Natural killer cell (primary cell): ENCODE data around the gene ZNRF3. TPM values are rescaled to one million over a fixed set of nuclear protein-coding genes. Genes with fewer than 3 reads are reported as not detected.

Experiments
- ATAC-seq, 3 donors: fragments of 150-1000 bp in 2 of 3; fragments of 200-7000 bp in 1 of 3; cut with Tn5 transposase; 1 replicate in 1 of 3; 2 replicates in 2 of 3; pipeline ENCODE4 v1.10.0; 2021; ENCODE audit warnings: mild to moderate bottlenecking in 2 of 3, moderate library complexity in 2 of 3
- DNase-seq, 2 donors: peaks; one replicate each; pipeline versions ENCODE4 v3.0.0 to v3.0.0-alpha.2; 2013 to 2021; ENCODE audit warnings: mixed read lengths in 1 of 2
- H3K27ac ChIP-seq: one replicate; pipeline ENCODE4 v1.5.1; 2013; ENCODE audit warnings: mild to moderate bottlenecking, low read length
- H3K27me3 ChIP-seq: one replicate; pipeline ENCODE4 v1.6.1; 2013; ENCODE audit warnings: low read length; ENCODE audit not compliant: control insufficient read depth, insufficient read depth
- H3K36me3 ChIP-seq: one replicate; pipeline ENCODE4 v1.6.1; 2013; ENCODE audit warnings: low read length; ENCODE audit not compliant: control insufficient read depth, insufficient read depth
- H3K4me1 ChIP-seq: one replicate; pipeline ENCODE4 v1.6.1; 2013; ENCODE audit warnings: low read length; ENCODE audit not compliant: control insufficient read depth, insufficient read depth
- H3K4me3 ChIP-seq: one replicate; pipeline ENCODE4 v1.5.1; 2013; ENCODE audit warnings: low read length
- H3K9me3 ChIP-seq: one replicate; pipeline ENCODE4 v1.6.1; 2013; ENCODE audit warnings: low read length; ENCODE audit not compliant: control insufficient read depth, insufficient read depth
- H3K27ac Mint-ChIP-seq, 2 donors: one replicate each; pipeline ENCODE4 v1.8.0; 2022; ENCODE audit warnings: mild to moderate bottlenecking in 2 of 2, mixed read lengths in 2 of 2, moderate library complexity in 1 of 2
- H3K27me3 Mint-ChIP-seq, 2 donors: one replicate each; pipeline ENCODE4 v1.8.0; 2022; ENCODE audit warnings: low read depth in 2 of 2, mixed read lengths in 2 of 2
- H3K36me3 Mint-ChIP-seq: one replicate; pipeline ENCODE4 v1.8.0; 2022; ENCODE audit warnings: mixed read lengths
- H3K4me1 Mint-ChIP-seq, 2 donors: one replicate each; pipeline ENCODE4 v1.8.0; 2022; ENCODE audit warnings: mixed read lengths in 2 of 2
- H3K4me3 Mint-ChIP-seq: one replicate; pipeline ENCODE4 v1.8.0; 2022; ENCODE audit warnings: mild to moderate bottlenecking, moderate library complexity, mixed read lengths
- H3K9me3 Mint-ChIP-seq, 2 donors: one replicate each; pipeline ENCODE4 v1.8.0; 2022; ENCODE audit warnings: mixed read lengths in 2 of 2
- CTCF ChIP-seq: fragments of 200-600 bp; IDR thresholded peaks from one replicate; pipeline ENCODE4 v1.8.0; 2022; ENCODE audit warnings: antibody characterized with exemption
- WGBS: methylation state at CpG from one replicate; pipeline ENCODE4 v1.1.7; 2013; ENCODE audit warnings: missing lambda C conversion rate; ENCODE audit not compliant: insufficient coverage; 5-methylcytosine and 5-hydroxymethylcytosine counted together
- intact Hi-C: fragments of 100-400 bp; cut with micrococcal nuclease; formaldehyde crosslinking; loops from one replicate; pipeline ENCODE4 v1.14.2; 2022
- total RNA-seq, 4 donors: library from RNA; stranded (reverse); fragments of 120-200 nt in 1 of 4; gene quantifications; one replicate each; pipeline versions ENCODE4 v1.2.3 to v1.2.4, GENCODE V29; 2013 to 2022

The ZNRF3 gene
- total RNA-seq, 3 donors from 2014 or later (not counting 1 experiment from before 2014, with no cell fraction given): 0.23 to 0.34 (median 0.33) TPM

- Histone ChIP-seq H3K4me1 (no peaks in the 10 kb centered on the region), H3K4me3 (no peak overlapping the region), H3K36me3 (no peaks in the 10 kb centered on the region), H3K27me3 (peaks cover 9% of the 10 kb centered on the region), H3K9me3 (no peaks in the 10 kb centered on the region), H3K27ac (no peak overlapping the region)
- intact Hi-C loops: no loop called here
- no peak overlapping the region for H3K27ac Mint-ChIP-seq
- H3K36me3 Mint-ChIP-seq: no peaks in the 10 kb centered on the region
- WGBS: 88% methylated on average over 2 of the region's 2 CpGs
- no peaks in the 10 kb centered on the region for H3K4me1 Mint-ChIP-seq
- DNase-seq: no peak
- no peak for TF ChIP-seq CTCF
- H3K4me3 Mint-ChIP-seq: no peak overlapping the region
- H3K27me3 Mint-ChIP-seq: peaks cover 63 to 86% of the 10 kb centered on the region in 2 donors
- ATAC-seq: no peak
- no peaks in the 10 kb centered on the region for H3K9me3 Mint-ChIP-seq
These were observed 49.9 kb downstream of the ZNRF3 start for GRCh38 chr22:28933321-28933720.

GRCh38 chr22:28934026-28934425 is 50.7 kb downstream of the ZNRF3 start:
- Mint-ChIP-seq H3K4me3 (no peak overlapping the region), H3K9me3 (no peaks in the 10 kb centered on the region), H3K4me1 (no peaks in the 10 kb centered on the region), H3K27ac (no peak overlapping the region), H3K27me3 (peaks cover 66 to 89% of the 10 kb centered on the region in 2 donors), H3K36me3 (no peaks in the 10 kb centered on the region)
- H3K4me1 ChIP-seq: no peaks in the 10 kb centered on the region
- intact Hi-C loops: no loop called here
- H3K4me3 ChIP-seq: no peak overlapping the region
- WGBS: 89% methylated on average over 1 of the region's 3 CpGs
- TF ChIP-seq CTCF: no peak
- DNase-seq (no peak), ATAC-seq (no peak)
- no peaks in the 10 kb centered on the region for H3K9me3 ChIP-seq
- H3K36me3 ChIP-seq: no peaks in the 10 kb centered on the region
- H3K27ac ChIP-seq: no peak overlapping the region
- peaks cover 9% of the 10 kb centered on the region for H3K27me3 ChIP-seq

- WGBS: 86% methylated on average over 4 of the region's 4 CpGs
These were observed 51.8 kb downstream of the ZNRF3 start for GRCh38 chr22:28935140-28935539.

More at GRCh38 chr22:28935140-28935539, 51.8 kb downstream of the ZNRF3 start:
- no peak for TF ChIP-seq CTCF
- H3K36me3 ChIP-seq: no peaks in the 10 kb centered on the region
- ATAC-seq (no peak), DNase-seq (no peak)
- H3K27me3 ChIP-seq: peaks cover 9% of the 10 kb centered on the region
- no peaks in the 10 kb centered on the region for H3K36me3 Mint-ChIP-seq
- H3K4me3 Mint-ChIP-seq: no peak overlapping the region
- no peaks in the 10 kb centered on the region for H3K9me3 Mint-ChIP-seq
- no peaks in the 10 kb centered on the region for H3K9me3 ChIP-seq
- H3K27ac Mint-ChIP-seq: no peak overlapping the region
- no peaks in the 10 kb centered on the region for H3K4me1 ChIP-seq
- peaks cover 74 to 95% of the 10 kb centered on the region in 2 donors for H3K27me3 Mint-ChIP-seq
- no peak overlapping the region for H3K4me3 ChIP-seq
- no peak overlapping the region for H3K27ac ChIP-seq
- intact Hi-C loops: loop anchor here (5.0 kb wide), 1 partner anchor 97 kb away; no protein-coding TSS in a partner anchor
- no peaks in the 10 kb centered on the region for H3K4me1 Mint-ChIP-seq
